Measurements from ENCODE around the gene SLC4A2. TPM values are rescaled to one million over a fixed set of nuclear protein-coding genes. Genes with fewer than 3 reads are reported as not detected.

Gene SLC4A2
- 195 to 312 TPM (median 291 TPM) in 5 replicates for total RNA-seq (2022; extraction: Qiagen RNA extraction; ENCODE audit: low read depth)

GRCh38 chr7:151059367-151060112 is at the start of gene SLC4A2:
TSS of gene SLC4A2 (plus strand) at chr7:151059589. CDS start at chr7:151061988, 2,399 bp downstream.

GRCh38 chr7:151024435-151025056 is 34.8 kb upstream of the SLC4A2 start, which contains the start of gene ATG9B:
TSS of gene ATG9B (minus strand) at chr7:151024494. CDS start at chr7:151024423, 71 bp downstream.

GRCh38 chr7:151028131-151028947 is 31.1 kb upstream of the SLC4A2 start, which contains the start of gene ABCB8:
TSS of gene ABCB8 (plus strand) at chr7:151028450. CDS start at chr7:151028516, 66 bp downstream.

GRCh38 chr7:151047976-151048815 is 11.2 kb upstream of the SLC4A2 start, which contains the start of gene ASIC3:
TSS of gene ASIC3 (plus strand) at chr7:151048531. CDS start at chr7:151048886, 355 bp downstream.

GRCh38 chr7:151057506-151057988 is 1.8 kb upstream of the SLC4A2 start, which contains the start of gene CDK5:
TSS of gene CDK5 (minus strand) at chr7:151057897. CDS start at chr7:151057848, 49 bp downstream.

GRCh38 chr7:151080522-151081169 is 21.3 kb downstream of the SLC4A2 start, which contains the start of gene FASTK:
TSS of gene FASTK (minus strand) at chr7:151080809. CDS start at chr7:151080766, 43 bp downstream.

GRCh38 chr7:151083071-151083823 is 23.9 kb downstream of the SLC4A2 start, which contains the start of gene TMUB1:
TSS of gene TMUB1 (minus strand) at chr7:151083493. CDS start at chr7:151082563, 930 bp downstream.

GRCh38 chr7:151085691-151086620 is 26.6 kb downstream of the SLC4A2 start, which contains the start of gene AGAP3:
TSS of gene AGAP3 (plus strand) at chr7:151086475. CDS start at chr7:151086742, 267 bp downstream.

Other genes with a start within 250 kb of the SLC4A2 start
- gene AOC1, start 207.1 kb upstream of the SLC4A2 start, total RNA-seq (2022; extraction: Qiagen RNA extraction; ENCODE audit: low read depth): not detected in 5 replicates
- 0.40 to 0.52 TPM (median 0.47 TPM) in 5 replicates for gene KCNH2, start 81.3 kb upstream of the SLC4A2 start, total RNA-seq (2022; extraction: Qiagen RNA extraction; ENCODE audit: low read depth)
- gene NOS3, start 68.6 kb upstream of the SLC4A2 start, total RNA-seq (2022; extraction: Qiagen RNA extraction; ENCODE audit: low read depth): 0.18 to 0.47 TPM (median 0.34 TPM) in 5 replicates
- 0.64 to 0.97 TPM (median 0.86 TPM) in 5 replicates for gene ATG9B, start 35.1 kb upstream of the SLC4A2 start, total RNA-seq (2022; extraction: Qiagen RNA extraction; ENCODE audit: low read depth)
- 38.3 to 53.5 TPM (median 45.1 TPM) in 5 replicates for gene ABCB8, start 31.1 kb upstream of the SLC4A2 start, total RNA-seq (2022; extraction: Qiagen RNA extraction; ENCODE audit: low read depth)
- 7.6 to 12.8 TPM (median 10.2 TPM) in 5 replicates for gene ASIC3, start 11.1 kb upstream of the SLC4A2 start, total RNA-seq (2022; extraction: Qiagen RNA extraction; ENCODE audit: low read depth)
- 32.3 to 35.2 TPM (median 33.4 TPM) in 5 replicates for gene CDK5, start 1.7 kb upstream of the SLC4A2 start, total RNA-seq (2022; extraction: Qiagen RNA extraction; ENCODE audit: low read depth)
- 58.0 to 84.2 TPM (median 76.7 TPM) in 5 replicates for gene FASTK, start 21.2 kb downstream of the SLC4A2 start, total RNA-seq (2022; extraction: Qiagen RNA extraction; ENCODE audit: low read depth)
- gene TMUB1, start 23.9 kb downstream of the SLC4A2 start, total RNA-seq (2022; extraction: Qiagen RNA extraction; ENCODE audit: low read depth): 35.5 to 58.8 TPM (median 56.8 TPM) in 5 replicates
- gene AGAP3, start 26.9 kb downstream of the SLC4A2 start, total RNA-seq (2022; extraction: Qiagen RNA extraction; ENCODE audit: low read depth): 54.6 to 71.6 TPM (median 67.0 TPM) in 5 replicates
- gene GBX1, start 108.1 kb downstream of the SLC4A2 start, total RNA-seq (2022; extraction: Qiagen RNA extraction; ENCODE audit: low read depth): not detected in 5 replicates
- gene ASB10, start 127.7 kb downstream of the SLC4A2 start, total RNA-seq (2022; extraction: Qiagen RNA extraction; ENCODE audit: low read depth): not detected in 5 replicates
- not detected in 5 replicates for gene H2BK1, start 150.9 kb downstream of the SLC4A2 start, total RNA-seq (2022; extraction: Qiagen RNA extraction; ENCODE audit: low read depth)
- 69.2 to 73.0 TPM (median 70.1 TPM) in 5 replicates for gene ABCF2, start 167.6 kb downstream of the SLC4A2 start, total RNA-seq (2022; extraction: Qiagen RNA extraction; ENCODE audit: low read depth)
- 39.4 to 53.0 TPM (median 48.5 TPM) in 5 replicates for gene CHPF2, start 172.9 kb downstream of the SLC4A2 start, total RNA-seq (2022; extraction: Qiagen RNA extraction; ENCODE audit: low read depth)
- gene SMARCD3, start 189.1 kb downstream of the SLC4A2 start, total RNA-seq (2022; extraction: Qiagen RNA extraction; ENCODE audit: low read depth): 8.9 to 12.0 TPM (median 11.2 TPM) in 5 replicates